Calu3 (cell line): Measurements from ENCODE around the gene SEMA4F. TPM values are rescaled to one million over a fixed set of nuclear protein-coding genes. Genes with fewer than 3 reads are reported as not detected.

ENCODE experiments used
- BruUV-seq: library from RNA; stranded (reverse); fragments of 400-500 nt; replicated peaks from 2 replicates; lab custom pipeline; 2021; lab: Mats Ljungman, UMichigan
- CTCF ChIA-PET: fragments of 300-600 bp; sonication (Branson Sonifier 250); formaldehyde crosslinking; loops from one replicate; lab custom pipeline; 2022; ENCODE audit warnings: antibody characterized with exemption; lab: Charles Lee
- DNase-seq: peaks from one replicate; pipeline ENCODE4 v3.0.0; 2022
- H3K27ac Mint-ChIP-seq: one replicate; pipeline ENCODE4 v1.8.0; 2022; ENCODE audit warnings: mixed read lengths; ENCODE audit not compliant: unreplicated experiment
- H3K27me3 Mint-ChIP-seq: one replicate; pipeline ENCODE4 v1.8.0; 2022; ENCODE audit warnings: mixed read lengths; ENCODE audit not compliant: unreplicated experiment
- H3K36me3 Mint-ChIP-seq: one replicate; pipeline ENCODE4 v1.8.0; 2022; ENCODE audit warnings: mild to moderate bottlenecking, moderate library complexity, mixed read lengths; ENCODE audit not compliant: insufficient read depth, unreplicated experiment
- H3K4me1 Mint-ChIP-seq: one replicate; pipeline ENCODE4 v1.8.0; 2022; ENCODE audit warnings: mild to moderate bottlenecking, low read depth, mixed read lengths; ENCODE audit not compliant: unreplicated experiment
- H3K4me3 Mint-ChIP-seq: one replicate; pipeline ENCODE4 v1.8.0; 2022; ENCODE audit warnings: mild to moderate bottlenecking, low read depth, moderate library complexity, mixed read lengths; ENCODE audit not compliant: unreplicated experiment
- H3K9me3 Mint-ChIP-seq: one replicate; pipeline ENCODE4 v1.8.0; 2022; ENCODE audit warnings: low read depth, mixed read lengths; ENCODE audit not compliant: unreplicated experiment
- CTCF ChIP-seq: fragments of 200-600 bp; IDR thresholded peaks from one replicate; pipeline ENCODE4 v1.8.0; 2022; ENCODE audit warnings: antibody characterized with exemption; ENCODE audit not compliant: unreplicated experiment
- intact Hi-C: fragments of 100-400 bp; cut with micrococcal nuclease; formaldehyde crosslinking; loops from one replicate; pipeline ENCODE4 v1.10.0; 2022; ENCODE audit not compliant: unreplicated experiment
- total RNA-seq: library from RNA; stranded (reverse); gene quantifications from 2 replicates; pipeline ENCODE4 v1.2.3, GENCODE V29; 2022

SEMA4F gene
- total RNA-seq, 1 experiment from 2014 or later: 10.1 TPM

DNA sequence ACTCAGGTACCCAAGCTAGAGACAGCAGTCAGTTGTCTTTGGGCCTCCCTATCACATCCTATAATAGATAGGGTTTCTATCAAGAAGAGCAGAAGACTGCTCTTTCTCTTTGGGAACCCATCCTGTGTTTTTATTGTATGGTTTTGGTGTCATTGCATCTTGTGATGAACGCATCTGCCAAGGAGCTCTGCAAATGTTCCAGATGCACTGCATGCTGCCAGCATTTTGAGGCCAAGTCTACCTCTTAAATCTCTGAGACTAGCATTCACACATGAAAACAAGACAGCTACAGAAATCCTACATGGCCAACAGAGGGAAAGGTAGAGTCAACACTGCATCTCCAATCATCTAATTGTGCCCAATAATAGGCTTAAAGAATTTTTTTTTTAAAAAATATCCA, 14.0 kb downstream of the SEMA4F start:
- intact Hi-C loops: no loop called here
- no peak overlapping the region for H3K4me3 Mint-ChIP-seq
- no peaks in the 10 kb centered on the region for H3K9me3 Mint-ChIP-seq
- no peak for TF ChIP-seq CTCF
- no peak overlapping the region for H3K27ac Mint-ChIP-seq
- H3K27me3 Mint-ChIP-seq: no peaks in the 10 kb centered on the region
- CTCF ChIA-PET: no interaction called here
- BruUV-seq: no TSS peak
- no peaks in the 10 kb centered on the region for H3K4me1 Mint-ChIP-seq
- no peaks in the 10 kb centered on the region for H3K36me3 Mint-ChIP-seq
- no peak for DNase-seq

- Mint-ChIP-seq H3K27me3 (no peaks in the 10 kb centered on the region), H3K4me1 (no peaks in the 10 kb centered on the region), H3K9me3 (no peaks in the 10 kb centered on the region), H3K4me3 (no peak overlapping the region), H3K27ac (no peak overlapping the region), H3K36me3 (no peaks in the 10 kb centered on the region)
- intact Hi-C loops: no loop called here
- TF ChIP-seq CTCF: no peak
- BruUV-seq: no TSS peak
- CTCF ChIA-PET: no interaction called here
- DNase-seq: no peak
These were observed 16.2 kb downstream of the SEMA4F start for GRCh38 chr2:74670263-74670662.

DNA sequence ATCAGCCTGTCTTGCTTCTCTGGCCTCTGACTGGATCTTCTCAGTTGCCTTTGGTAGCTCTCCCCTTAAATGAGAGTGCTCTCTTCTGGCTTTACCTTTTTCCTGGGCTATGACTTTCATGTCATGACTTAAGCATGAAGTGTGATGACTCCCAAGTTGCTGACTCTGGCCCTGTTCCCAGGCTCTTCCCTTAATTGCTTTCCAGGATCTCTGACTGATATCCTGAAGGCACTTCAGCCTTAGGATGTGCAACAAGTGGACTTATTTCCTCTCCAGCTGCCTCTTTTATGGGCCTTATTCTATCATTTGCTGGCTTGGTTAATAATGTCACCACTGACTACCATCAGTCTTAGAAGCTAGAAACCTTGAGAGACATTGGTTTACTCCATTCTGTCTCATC, 17.4 kb downstream of the SEMA4F start:
- CTCF ChIA-PET: interaction anchor here (0.5 kb wide), 1 partner anchor 226 kb away, joined by 5 read pairs; no protein-coding TSS in a partner anchor
- Mint-ChIP-seq H3K27ac (no peak overlapping the region), H3K4me3 (no peak overlapping the region), H3K9me3 (no peaks in the 10 kb centered on the region), H3K4me1 (no peaks in the 10 kb centered on the region), H3K36me3 (no peaks in the 10 kb centered on the region), H3K27me3 (no peaks in the 10 kb centered on the region)
- intact Hi-C loops: no loop called here
- no peak for TF ChIP-seq CTCF
- DNase-seq: no peak
- BruUV-seq: no TSS peak

GRCh38 chr2:74673826-74674528, 19.9 kb downstream of the SEMA4F start:
- DNase-seq: no peak
- intact Hi-C loops: no loop called here
- Mint-ChIP-seq H3K4me3 (no peak overlapping the region), H3K36me3 (no peaks in the 10 kb centered on the region), H3K9me3 (no peaks in the 10 kb centered on the region), H3K27me3 (no peaks in the 10 kb centered on the region), H3K4me1 (no peaks in the 10 kb centered on the region), H3K27ac (no peak overlapping the region)
- no peak for TF ChIP-seq CTCF
- CTCF ChIA-PET: no interaction called here
- no TSS peak for BruUV-seq
